HuH-7 (cell line): ENCODE measurements around the gene RPP40.
"Not testable (repeated sequence)": the region's sequence is repeated elsewhere in the genome, so short reads cannot be mapped to it uniquely, and the experiment has no call there.

Experiments used
- DNase-seq: peaks from one replicate; pipeline ENCODE4 v3.0.0; 2011; ENCODE audit warnings: low spot score

RPP40 gene, protein sequence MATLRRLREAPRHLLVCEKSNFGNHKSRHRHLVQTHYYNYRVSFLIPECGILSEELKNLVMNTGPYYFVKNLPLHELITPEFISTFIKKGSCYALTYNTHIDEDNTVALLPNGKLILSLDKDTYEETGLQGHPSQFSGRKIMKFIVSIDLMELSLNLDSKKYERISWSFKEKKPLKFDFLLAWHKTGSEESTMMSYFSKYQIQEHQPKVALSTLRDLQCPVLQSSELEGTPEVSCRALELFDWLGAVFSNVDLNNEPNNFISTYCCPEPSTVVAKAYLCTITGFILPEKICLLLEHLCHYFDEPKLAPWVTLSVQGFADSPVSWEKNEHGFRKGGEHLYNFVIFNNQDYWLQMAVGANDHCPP

DNA sequence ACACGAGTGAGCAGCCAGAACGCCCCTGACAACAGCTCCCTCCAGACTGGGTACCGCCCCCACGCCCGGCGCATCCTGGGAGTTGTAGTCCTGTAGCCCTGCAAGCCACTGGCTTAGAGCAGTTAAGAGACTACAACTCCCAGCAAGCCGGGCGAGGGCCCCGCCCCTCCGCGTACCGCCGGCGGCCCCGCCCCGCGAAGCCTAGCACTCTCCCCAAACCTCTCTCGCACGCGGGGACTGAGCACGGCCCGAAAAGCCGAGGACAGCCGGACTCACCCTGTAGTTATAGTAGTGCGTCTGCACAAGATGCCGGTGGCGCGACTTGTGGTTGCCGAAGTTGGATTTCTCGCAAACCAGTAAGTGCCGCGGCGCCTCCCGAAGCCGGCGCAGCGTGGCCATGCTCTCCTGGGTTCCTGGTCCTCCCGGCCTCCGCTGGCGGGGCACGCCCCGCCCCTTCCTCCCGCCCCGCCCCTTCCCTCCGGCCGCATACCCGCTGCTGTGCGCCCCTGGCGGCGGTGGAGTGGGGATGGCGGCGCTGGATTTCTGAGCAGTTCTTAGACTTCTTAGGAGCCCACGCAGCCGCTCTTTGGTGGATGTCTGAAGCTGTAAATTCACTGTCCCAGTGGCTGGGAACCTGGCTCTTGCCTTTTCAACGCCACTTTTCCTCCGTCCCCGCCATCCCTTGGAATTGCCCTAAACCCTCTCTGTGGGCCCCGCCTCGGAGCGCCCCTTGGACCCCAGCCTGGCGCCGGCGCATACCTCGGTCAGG lies at the start of gene RPP40:
Gene RPP40, minus strand, starts transcription at position 434 of the 769 bp plus-strand sequence. Its CDS starts 35 bp downstream, at position 399.
- peak; percentile 81 for DNase-seq

DNA sequence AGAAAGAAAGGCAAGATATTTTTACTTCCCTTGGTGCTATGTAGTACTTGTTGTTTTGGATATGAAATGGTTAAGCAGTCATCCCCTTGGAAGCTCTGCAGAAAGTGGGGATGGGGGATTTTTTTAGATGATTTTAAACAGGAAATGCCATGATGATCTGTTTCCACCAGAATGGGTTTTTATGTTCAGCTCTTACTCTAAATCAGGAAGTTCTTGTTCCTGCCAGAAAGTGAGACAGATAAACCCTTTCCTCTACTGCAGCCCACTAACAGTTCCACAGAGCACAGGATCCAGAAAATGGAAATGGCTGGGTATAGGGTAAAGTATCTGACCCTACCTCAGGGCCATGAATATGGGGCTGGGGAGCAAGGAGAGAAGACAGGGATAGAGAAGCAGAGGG lies 49.2 kb upstream of the RPP40 start:
- no peak for DNase-seq

DNA sequence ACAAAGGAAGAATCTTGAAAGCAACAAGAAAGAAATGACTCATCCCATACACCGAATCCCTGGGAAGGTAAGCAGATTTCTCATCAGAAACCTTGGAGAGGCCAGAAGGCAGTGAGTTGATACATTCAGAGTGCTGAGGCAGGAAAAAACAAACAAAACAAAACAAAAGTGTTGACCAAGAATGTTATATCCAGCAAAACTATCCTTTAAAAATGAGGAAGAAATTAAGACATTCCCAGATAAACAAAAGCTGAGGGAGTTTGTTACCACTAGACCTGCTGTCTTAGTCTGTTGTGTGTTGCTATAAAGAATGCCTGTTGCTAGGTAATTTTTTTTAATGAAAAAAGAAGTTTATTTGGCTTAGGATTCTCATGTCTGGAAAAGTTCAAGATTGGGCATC lies 47.6 kb upstream of the RPP40 start:
- DNase-seq: no peak

DNA sequence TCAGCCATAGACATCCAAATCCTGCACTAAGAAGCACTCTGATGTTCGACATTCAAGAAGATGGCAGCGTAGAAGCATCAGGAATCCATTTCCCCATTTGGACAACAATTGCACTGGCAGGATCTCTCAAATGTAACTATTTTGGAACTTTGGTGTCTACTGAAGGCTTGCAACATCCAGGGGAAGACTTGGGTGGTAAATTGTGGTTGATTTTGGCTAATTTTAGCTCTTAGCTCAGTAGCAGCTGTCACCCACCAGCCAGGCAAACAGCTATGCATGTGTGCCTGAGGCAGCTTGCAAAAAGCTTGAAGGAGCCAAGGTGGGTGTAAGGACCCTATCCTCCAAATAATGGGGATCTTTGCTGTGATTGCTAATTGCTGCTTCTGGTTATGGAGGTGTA lies 46.2 kb upstream of the RPP40 start:
- DNase-seq: no peak

DNA sequence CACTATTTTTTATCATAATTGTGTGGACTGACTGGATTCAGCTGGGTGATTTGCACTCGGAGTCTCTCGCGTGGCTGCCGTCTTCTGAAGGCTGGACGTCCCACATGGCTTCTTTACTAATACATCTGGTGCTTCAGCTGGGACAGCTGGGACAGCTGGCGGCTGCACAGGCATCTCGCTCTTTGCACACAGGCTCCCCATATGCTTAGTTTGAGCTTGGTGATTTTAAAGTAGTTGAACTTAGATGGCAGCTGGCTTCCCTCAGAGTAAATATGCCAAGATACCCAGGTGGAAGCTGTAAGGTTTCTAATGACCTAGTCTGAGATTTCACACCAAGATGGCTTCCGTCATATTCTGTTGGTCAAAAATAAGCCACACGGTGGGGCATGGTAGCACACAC lies 42.6 kb upstream of the RPP40 start:
- DNase-seq: no peak

DNA sequence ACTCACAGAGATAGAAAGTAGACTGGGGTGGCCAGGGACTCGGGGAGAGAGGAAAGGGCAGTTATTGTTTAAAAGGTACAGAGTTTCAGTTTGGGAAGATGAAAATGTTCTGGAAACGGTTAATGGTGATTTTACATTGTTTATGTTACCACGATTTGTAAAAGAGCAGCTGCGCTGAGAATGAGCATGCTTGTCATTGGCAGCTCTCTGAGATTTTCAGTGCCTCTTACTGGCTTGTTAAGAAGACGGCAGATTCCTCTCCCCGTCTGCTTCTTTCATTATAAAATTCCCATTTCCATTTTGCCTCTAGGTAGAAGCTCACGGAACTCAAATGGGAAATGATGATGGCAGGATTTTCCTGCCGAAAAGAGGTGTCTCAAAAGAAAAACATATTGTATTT lies 41.6 kb upstream of the RPP40 start:
- no peak for DNase-seq

DNA sequence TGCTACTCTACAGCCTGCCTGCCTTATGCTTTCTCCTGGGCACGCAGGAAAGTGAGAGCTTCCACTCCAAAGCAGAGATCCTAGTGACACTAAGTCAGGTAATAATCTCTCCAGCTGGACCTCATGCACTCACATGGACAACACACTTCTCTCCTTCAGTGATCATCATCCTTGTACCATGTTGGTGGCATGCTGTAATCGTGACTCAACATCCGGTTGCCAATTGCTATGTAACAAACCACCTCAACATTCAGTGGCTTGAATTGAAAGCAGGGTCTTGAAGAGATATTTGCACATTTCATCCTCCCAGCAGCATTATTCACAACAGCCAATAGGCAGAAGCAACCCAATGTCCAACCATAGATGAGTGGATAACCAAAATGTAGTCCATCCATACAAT lies 41.0 kb upstream of the RPP40 start:
- no peak for DNase-seq

DNA sequence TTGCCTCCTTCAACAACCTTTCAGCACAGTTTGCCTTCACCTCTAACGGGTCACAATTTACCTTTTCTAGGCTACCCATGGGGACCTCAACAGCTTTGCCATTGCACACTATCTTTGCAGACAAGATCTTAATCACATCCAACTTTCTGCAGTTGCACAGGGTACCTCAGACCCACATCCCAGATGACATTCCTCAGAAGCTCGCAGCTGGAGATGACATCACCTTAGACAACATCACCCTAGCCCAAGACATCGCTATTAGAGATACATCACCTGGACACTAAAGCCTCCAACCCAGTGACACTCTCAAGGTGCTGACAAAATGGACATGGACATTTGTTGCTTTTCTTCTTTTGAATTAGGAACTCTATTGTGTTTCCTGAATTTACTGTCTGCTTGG lies 38.6 kb upstream of the RPP40 start:
- no peak for DNase-seq

DNA sequence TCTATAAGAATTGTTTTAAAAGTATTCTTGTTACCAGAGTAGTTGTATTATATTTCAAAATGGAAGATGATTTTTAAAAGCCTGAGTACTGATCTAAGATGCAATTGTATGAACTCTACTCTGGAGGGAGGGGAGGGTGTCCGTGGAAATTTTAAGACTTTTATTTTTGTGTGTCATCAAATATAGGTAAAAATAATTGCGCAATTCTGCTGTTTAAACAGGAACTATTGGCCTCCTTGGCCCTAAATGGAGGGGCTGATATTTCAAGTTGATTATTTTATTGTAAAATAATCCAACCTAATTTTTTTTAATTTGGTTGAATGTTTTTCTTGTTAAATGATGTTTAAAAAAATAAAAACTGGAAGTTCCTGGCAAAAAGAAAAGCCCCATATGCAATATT lies 38.1 kb upstream of the RPP40 start:
- no peak for DNase-seq

DNA sequence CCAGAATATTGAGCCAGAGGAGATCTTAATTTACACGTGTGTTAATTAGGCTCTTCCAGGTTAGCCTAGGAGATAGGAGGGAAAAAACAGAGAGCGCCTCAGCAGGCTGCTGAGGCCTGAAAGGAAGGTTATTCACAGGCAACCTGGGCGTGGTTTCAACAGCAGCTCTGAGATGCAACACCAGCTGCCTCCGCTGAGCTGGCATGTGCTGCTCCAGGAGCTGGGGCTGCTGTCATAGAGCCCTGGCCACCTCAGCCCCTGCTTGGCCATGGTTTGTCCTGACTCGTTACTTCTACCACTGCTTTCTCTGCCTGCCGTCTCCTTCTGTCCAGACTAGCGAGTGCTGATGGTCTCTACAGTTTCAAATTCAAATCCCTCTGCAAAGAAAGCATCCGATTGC lies 32.4 kb upstream of the RPP40 start:
- DNase-seq: peak; percentile 21

DNA sequence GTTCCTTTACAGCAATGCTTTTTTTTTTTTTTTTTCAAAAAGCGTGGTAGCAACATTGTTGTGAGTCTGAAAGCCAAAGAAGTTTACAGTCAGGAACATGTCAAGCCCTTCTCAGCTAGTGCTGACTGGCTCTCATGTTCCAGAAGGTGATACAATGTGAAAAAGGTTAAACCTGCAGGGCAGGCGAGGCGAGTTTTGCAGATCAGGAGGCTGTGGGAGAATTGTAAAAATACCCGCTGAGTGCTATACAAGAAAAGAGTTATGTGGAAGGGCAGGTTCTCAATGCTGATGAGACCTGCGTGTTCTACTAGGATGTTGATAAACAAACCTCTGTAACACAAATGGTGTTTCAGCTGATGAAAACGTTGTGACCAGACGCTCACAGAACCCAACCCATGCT lies 30.9 kb upstream of the RPP40 start:
- no peak for DNase-seq

DNA sequence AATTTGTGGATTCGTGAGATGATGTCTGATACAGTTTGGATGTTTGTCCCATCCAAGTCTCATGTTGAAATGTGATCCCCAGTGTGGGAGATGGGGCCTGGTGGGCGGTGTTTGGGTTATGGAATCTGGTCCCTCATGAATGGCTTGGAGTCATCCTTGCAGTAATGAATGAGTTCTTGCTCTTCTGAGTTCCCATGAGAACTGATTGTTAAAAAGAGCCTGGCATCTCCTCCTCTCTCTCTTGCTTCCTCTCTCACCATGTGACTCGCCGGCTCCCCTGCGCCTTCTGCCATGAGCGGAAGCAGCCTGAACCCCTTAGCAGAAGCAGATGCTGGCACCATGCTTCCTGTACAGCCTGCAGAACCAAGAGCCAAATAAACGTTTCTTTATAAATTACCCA lies 30.5 kb upstream of the RPP40 start:
- no peak for DNase-seq

DNA sequence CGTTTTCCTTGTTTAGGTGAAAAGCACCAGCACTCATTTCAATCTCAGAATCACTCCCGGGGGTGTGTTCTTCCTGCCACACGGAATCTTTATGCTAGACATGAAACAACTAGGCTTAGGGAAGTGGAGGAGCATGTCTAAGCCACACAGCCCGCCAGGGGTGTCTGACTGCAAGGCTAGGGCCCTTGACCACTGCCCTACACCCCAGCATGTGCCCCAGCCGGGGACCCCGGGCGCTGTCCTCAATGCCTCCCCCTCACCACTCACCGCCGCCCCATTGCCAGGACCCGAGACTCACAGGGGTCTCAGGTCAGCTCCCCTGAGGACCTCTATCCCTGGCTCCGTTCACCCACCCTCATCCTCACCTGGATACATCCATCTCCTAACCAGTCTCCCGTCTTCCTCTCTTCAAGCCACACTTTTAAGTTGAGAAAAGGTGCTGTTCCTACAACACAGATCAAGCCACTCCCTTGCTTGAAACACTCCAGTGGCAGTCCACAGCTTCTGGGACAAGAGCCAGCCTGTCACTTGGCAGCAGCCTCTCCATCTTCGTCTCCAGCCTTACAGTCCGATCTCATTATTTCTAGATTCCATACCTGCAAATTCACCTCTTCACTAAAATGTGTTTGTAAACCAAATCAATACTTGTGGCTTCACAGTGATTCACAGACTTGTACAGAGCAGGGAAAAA lies 29.5 kb upstream of the RPP40 start:
- DNase-seq: not testable (repeated sequence)

DNA sequence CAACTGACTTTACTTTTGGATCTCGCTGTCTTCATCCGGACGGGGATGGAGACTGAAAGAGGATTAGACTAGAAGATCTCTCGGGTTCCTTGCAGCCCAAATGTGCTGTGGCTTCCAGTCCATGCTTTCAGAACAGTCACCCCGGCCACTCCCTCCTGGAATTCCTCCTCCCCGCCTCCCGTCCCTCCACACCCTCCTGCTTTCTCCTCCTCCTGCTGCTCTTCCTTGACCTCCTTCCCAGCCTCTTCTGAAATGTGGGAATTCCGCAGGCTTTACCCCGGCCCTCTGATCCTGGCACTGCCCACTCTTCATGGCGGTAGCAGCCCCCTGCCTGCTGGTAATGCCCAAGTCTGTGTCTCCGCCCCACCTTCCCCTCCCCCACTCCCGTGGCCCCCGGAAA lies 28.9 kb upstream of the RPP40 start:
- DNase-seq: not testable (repeated sequence)

DNA sequence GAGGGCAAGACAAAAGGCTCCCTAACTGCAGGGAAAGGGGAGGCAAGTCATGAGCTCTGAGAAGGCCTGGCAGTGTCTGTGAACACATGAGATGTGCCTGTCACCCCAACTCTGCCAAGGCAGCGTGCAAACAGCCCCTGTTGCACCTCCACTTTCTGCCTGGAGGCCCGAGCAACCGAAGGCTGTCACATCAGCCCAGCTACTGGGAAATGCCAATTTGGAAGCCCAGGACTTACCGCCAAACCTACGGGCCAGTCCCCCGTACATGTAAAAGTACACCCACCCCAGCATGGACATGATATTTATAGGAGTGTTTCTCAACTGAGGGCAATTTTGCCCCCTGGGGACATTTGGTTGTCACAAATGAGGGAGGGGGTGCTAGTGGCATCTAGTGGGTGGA lies 27.3 kb upstream of the RPP40 start:
- DNase-seq: no peak

DNA sequence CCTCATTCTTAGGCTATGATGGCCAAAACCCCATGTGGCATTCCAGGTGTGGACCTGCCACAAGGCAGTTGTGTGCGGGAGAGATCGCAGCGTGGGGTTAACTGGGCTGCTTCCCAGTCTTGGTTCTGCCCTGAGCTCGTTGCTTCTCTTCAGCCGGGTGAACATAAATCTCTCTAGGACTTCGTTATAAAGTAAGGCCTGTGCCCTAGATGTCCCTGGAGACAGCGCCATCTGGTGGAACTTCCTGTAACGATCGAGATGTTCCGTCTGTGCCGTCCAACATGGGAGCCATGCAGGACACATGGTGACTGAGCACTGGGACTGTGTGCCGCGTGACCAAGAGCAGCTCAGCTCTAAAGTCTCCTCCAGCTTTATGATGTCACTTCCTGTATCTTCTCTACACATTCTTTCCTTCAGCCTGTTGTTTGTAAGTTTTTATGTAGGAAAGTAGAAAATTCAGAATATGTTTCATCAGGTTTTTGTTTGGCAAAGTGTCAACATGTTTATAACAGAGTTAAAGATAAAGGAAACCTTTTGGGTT lies 26.8 kb upstream of the RPP40 start:
- DNase-seq: peak; percentile 74

DNA sequence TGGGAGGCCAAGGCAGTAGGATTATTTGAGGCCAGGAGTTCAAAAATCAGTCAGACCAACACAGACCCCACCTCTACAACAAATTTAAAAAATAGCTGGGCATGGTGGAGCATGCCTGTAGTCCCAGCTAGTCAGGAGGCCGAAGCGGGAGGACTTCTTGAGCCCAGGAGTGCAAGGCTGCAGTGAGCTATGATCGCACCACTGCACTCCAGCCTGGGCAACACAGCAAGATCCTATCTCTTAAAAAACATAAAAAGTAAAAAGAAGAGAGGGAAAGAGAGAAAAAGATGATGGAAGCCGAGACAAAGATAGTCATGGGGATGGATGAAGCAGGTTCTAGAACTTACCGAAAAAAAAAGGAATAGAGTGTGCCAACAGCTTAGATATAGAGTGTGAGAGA lies 25.8 kb upstream of the RPP40 start:
- no peak for DNase-seq

DNA sequence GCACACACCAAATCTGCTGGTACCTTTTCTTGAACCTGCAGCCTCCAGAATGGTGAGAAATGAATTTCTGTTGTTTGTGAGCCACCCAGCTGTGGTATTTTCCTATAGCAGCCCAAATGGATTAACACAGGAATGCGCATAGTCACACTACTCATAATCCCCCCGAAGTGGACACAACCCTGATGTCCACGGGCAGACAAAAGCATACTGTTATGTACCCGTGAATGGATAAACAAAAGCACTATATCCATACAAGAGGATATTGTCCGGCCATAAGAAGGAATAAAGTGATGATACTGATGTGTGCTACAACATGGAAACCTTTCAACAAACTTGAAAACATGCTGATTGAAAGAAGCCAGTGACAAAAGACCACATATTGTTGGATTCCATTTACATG lies 25.1 kb upstream of the RPP40 start:
- DNase-seq: no peak

DNA sequence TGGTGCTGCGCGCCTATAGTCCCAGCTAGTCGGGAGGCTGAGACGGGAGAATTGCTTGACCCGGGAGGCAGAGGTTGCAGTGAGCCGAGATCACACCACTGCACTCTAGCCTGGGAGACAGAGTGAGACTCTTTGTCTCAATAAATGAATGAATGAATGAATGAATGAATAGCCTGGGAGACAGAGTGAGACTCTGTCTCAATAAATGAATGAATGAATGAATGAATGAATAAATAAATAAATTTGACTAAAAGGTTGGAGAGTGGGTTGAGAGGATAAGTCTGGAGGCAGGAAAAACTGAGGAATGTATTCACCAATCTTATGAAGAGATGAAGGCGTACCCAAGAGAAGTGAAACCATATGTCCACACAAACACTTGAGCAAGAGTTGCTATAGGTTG lies 24.5 kb upstream of the RPP40 start:
- no peak for DNase-seq

DNA sequence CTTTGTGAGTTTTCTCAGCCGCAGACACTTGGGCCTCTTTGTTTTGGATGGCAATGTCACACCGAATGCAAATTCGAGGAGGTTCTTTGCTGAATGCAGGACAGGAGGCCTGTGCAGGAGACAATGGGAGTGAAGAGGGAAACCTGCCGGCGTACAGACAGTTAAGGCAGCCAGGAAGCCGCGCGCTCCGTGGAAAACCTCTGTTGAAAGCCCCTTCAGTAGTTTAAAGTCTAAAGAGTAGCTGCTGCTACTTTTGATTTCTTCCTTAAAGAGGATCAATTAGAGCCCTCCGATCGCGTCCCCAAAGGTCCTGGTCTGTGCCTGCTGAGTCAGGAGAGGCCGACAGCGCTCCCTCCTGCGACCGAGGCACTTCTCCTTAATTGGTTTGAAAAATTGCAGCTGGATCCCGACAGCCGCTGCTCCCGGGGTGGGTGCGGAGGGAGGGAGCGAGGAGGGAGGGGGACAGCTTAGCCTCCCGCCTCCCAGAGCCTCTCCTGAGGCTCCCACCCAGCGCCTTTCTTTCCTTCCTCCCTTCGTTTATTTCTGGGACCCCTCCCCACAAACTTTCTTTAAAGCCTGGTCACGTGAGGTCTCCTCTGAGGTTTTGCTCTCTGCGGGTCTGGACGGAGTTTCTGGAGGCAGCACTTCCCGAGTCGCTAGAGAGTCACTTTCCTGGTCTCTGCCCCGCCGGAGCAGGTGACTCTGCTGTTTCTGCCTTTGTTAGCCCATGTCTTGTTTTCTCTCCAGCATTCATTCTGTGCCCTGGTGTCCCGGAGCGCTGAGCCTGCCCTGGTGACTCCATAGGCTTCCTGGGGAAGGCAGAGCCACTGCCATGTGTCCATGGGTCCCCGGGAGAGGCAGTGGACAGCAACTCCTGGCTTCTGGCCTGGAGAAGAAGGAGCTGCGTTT lies 22.3 kb upstream of the RPP40 start:
- no peak for DNase-seq

DNA sequence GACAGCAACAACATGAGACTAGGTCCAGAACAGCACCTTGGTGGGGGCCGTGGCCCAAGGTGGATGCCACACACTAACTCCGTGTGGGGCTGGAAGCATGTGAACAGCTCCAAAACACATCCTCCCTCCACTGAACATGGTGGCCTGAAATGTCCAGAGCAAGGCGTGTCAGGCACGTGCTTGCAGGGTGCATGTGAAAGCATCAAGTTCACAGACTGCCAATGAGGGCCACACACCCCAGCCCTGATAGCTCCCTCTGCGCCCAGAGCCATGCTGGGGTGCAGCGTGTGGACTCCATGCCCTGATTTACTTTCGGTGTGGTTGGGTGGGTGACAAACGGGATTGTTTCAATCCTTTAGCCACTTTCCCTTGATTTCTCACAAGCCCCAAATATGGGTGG lies 20.1 kb upstream of the RPP40 start:
- DNase-seq: no peak

DNA sequence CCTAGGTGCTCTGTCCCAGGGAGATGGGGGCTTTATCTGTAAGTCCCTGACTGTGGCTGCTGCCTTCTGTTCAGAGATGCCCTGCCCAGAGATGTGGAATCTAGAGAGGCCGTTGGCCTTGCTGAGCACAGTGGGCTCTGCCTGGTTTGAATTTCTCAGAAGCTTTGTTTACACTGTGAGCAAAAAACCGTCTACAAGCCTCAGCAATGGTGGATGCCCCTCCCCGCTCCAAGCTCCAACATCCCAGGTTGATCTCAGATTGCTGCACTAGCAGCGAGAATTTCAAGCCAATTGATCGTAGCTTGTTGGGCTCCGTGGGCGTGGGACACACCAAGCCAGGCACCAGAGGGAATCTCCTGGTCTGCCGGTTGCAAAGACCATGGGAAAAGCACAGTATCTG lies 16.3 kb upstream of the RPP40 start:
- no peak for DNase-seq
